HG03558 (cell line): ENCODE data around the gene SH3BGR.
A peak's percentile ranks its signal among the peaks of the same experiment; 100 is the strongest.
"Not testable (repeated sequence)": the region's sequence is repeated elsewhere in the genome, so short reads cannot be mapped to it uniquely, and the experiment has no call there.

Source experiments
- ATAC-seq: cut with Tn5 transposase; IDR thresholded peaks from one replicate; pipeline ENCODE4 v1.9.1; 2021; ENCODE audit warnings: moderate number of reproducible peaks; ENCODE audit not compliant: unreplicated experiment; ENCODE audit errors: extremely low read depth

Gene SH3BGR

DNA sequence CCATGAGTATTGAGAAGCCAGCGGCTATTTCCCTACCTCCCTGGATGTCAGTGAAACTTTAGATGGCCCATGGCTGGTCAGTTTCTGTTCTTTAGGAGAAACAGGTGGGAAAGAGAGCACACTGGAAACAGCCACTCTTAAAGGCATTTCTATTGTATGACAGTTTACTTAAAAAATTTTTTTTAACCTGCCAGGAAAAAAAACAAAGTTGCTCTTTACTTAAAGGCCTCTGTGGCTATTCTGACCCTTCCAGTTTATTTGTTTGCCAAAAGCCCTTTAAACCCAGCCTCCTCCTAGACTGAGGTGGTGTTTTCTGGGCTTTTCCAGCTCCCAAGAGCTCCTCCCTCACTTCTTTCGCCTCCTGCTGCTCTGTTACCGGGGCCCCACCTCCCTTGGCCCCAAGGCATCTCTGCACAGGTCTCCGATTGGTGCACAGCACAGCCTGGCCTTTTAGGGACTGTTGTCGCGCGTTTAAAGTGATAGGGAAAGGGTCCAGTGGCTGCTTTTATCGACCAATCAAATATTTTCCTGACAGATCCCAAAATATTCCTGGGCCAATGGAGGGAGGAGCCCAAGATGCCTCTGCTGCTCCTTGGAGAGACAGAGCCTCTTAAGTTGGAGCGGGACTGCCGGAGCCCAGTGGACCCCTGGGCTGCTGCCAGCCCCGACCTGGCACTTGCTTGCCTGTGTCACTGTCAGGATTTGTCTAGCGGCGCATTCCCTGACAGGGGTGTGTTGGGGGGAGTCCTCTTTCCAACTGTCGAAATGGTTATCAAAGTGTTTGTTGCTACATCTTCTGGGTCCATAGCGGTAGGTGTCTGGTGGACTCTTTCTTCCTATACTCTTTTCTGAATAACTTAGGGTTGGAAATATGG, at the start of gene SH3BGR:
Gene SH3BGR, plus strand, starts transcription at position 639 of the 875 bp plus-strand sequence. Its CDS starts 127 bp downstream, at position 766.
- ATAC-seq, result no peak

GRCh38 chr21:39406065-39406464, 45.7 kb upstream of the SH3BGR start:
- no peak for ATAC-seq

- not testable (repeated sequence) for ATAC-seq
Observed at GRCh38 chr21:39419204-39419603, 32.6 kb upstream of the SH3BGR start.

DNA sequence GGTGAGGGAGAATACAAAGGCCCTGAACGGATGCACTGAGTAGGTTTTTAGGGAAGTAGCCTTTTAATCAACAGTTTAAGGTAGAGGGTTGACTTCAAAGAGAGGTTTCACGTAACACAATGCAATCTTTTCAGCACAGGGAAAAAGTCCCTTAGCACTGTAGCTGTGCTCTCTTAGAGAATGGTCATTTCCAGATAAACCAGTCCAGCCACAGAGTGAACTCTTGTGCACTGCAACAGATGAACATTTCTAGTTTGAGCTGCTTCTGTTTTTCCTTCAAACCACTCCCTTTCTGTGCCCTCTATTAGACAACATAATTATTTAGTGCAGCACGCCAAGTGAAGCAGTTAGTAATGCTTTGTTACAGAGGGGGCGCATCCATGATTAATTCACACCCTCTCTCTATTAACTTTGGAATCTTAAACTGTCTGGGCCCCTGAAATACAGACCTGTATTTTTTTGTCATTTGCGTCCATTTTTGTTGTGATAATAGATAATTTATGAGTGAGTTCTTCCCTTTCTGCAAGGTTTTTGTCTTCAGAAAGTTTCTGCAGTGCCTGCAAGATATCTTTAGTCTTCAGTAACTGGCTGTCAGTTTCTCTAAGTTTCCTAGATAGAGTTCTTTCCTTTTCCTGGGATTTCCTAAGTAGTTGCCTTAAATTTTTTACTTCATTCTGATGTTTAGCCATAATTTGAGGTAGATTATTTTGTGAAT, 29.1 kb upstream of the SH3BGR start:
- no peak for ATAC-seq

DNA sequence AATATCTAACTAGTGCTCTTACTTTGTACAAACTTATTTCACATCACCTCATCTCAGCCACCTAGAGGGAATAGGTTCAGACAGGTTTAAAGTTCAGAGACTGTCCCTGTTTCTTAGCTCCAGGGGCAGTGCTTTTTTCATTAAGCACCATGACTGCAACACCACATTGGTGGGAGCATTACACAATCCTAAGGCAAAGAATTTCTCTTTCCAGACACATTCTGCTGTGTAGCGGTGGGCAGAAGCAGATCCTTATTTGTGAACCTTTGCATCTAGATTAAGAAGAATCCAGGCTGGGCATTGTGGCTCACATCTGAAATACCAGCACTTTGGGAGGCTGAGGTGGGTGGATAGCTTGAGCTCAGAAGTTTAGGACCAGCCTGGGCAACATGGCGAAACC, 22.3 kb upstream of the SH3BGR start:
- no peak for ATAC-seq

DNA sequence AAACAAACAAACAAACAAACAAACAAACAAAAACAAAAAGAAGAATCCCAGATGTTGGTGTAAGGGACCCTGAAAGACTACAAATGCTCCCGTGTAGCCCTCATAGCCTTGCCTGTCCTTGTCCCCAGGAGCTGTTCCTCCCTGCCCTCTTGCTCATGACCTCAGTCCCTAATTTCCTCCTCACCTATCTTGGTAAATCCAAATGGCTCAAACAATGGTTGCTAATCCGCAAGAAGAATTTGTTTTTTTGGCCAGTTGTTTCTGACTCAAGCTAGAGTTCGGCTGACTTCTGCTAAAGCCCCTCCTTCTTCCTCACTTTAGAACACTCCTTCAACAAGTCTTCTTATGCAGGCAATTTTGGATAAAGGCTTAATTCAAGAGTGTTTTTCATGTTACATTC, 21.8 kb upstream of the SH3BGR start:
- ATAC-seq, result no peak

DNA sequence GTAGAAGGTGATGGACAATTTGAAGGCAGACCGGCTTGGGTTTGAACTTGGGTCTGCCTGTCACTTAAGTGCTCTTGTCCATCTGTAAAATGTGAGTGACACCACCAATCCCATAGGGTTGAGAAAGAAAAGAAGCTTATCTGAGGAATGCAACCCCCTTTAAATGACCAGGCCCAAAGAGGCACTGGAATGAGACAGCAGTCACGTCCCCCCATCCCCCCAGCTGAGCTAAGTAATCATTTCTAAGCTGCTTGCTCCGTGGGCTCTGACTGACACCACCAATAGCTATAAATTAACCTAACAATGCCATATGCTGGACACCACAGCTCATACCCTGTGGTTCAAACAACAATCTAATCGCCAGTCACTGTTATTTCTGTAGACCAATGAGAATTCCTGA, 21.3 kb upstream of the SH3BGR start:
- no peak for ATAC-seq

GRCh38 chr21:39430954-39431353, 20.8 kb upstream of the SH3BGR start:
- no peak for ATAC-seq

- ATAC-seq, result no peak
Observed at GRCh38 chr21:39434950-39435349, 16.8 kb upstream of the SH3BGR start.

DNA sequence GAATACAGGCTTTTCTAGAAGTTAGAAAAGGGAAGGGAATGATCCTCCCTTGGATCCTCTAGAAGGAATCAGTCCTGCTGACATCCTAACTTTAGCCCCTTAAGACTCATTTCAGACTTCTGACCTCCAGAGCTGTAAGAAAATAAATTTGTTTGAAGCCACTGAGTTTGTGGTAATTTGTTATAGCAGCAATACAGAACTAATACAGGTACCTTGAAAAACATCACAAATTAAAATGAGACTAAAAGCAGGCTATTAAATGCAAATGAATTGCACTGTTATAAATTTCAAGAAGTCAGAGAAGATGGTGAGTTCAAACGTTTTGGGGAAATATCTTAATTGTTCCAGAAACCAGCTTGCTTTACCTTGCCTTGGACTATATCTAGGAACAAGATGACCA, 12.5 kb upstream of the SH3BGR start:
- ATAC-seq, result no peak

GRCh38 chr21:39441502-39442475, 10.0 kb upstream of the SH3BGR start:
- no peak for ATAC-seq

DNA sequence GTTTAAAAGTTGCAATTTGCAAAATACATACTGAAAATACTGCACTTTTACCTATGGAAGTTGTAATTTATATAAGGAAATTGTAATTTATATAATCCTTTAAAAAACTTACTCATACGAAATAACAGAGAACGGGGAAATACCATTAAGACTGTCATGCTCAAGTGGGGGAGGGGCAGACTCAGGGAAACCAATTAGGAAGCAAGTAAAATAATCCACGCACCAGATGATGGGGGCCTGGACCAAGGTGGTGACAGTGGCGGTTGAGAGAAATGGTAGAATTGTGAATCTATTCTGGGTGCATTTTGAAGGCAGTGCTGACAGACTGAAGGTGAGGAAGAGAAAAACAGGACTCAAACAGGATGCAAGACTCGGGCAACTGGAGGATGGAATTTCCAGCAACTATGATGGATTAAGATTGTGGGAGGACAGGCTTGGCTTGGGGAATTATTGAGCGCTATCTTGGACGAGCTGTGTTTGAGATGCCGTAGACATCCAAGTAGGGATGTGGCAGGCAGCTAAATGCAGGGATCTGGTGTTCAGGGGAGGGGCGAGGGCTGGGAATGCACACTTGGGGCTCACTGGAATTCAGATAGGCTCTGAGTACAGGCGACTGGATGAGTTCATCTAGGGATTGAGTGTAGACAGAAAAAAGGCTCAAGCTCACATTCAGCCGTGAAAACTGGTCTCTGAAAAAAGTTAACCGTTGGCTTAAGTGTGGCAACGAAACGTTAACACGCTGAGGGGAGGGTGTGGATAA, 7.2 kb upstream of the SH3BGR start:
- no peak for ATAC-seq

DNA sequence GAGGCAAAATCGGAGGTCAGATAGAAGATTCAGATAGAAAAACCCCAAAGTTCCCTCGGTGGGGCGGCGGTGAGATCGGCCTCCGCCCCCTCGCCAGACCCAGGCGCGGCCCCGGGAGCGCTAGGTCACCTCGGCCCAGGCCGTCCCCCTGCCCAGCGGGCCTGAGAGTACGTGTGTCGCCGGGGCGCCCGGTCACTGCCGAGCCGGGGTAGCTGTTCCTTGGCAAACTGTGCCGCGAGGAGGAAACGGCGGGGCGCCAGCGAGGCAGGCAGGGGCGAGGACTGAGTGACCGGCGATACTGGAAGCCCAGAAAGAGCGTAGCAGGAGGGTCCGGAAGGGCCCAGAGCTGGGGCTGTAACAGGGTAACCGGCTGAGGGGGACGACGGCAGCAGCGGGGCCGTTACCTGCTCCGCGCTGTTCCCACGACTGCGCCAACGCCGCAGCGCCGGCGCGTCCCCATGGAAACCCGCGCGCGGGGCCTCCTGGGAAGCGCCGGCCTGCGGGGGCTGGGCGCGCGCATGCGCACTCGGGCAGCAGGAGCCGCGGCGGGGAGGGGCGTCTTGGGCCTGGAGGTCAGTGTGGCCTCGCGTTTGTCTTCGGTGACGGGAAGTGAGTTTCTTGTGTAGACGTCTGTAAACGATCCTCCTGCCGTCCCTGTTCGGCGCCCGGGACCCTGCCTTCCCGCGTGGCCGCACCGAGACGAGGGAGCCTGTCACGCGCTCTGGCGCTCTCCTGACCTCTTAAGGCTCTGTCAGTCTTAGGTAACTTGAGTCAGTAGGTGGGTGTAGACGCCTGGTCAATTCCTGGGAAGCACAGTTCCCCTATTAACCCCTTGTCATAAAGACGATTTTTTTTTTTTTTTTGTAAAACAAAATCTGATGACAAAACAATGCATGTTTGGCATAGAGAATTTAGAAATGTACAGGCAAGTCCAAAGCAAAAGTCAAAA, 6.2 kb upstream of the SH3BGR start, which contains the start of gene LCA5L:
Gene LCA5L, minus strand, starts transcription at position 458 of the 949 bp plus-strand sequence. CDS start 17,285 bp downstream, outside the sequence.
- ATAC-seq, result peak; percentile 48

- no peak for ATAC-seq
Observed at GRCh38 chr21:39447264-39447663, 4.5 kb upstream of the SH3BGR start.

DNA sequence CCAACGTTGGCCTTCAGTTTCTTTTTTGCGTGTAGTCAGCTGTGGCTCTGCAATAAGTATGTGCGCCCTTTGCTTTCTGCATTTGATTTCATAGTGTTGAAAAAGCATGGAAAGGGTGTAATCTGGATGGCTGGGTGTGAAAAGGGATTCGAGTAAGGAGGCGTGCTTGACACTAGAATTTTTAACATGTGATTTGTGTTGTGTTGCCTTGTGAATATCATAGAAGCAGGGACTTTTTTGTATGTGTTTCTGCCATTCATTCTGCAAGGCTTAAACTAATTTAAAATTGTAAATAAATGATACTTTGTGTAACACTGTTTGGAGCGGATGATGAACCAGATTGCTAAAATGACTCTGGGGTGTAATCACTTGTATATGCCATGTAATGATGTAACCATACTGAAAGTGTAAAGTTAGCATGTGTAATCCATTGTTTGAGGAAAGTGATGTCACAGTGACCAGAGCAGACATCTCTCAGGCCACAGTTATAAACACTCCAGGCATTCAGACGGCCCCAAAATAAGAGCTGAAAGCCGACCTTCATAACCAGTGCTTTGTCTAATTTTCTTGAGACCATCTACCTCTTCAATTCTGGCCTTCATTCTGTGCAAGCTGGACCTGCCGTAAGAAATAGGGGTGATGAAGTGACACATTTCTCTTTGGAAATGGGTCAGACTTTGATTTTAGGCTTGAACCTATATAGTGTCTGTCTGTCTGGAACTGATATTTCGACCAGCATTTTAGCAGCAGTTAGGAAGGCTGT, 618 bp downstream of the SH3BGR start:
- ATAC-seq, result no peak

- ATAC-seq, result no peak
Observed at GRCh38 chr21:39452970-39453342, 1.2 kb downstream of the SH3BGR start.

- no peak for ATAC-seq
Observed at GRCh38 chr21:39453571-39454179, 1.9 kb downstream of the SH3BGR start.
